ENCODE measurements around the gene MYCN. TPM values are rescaled to one million over a fixed set of nuclear protein-coding genes. Genes with fewer than 3 reads are reported as not detected.
"Not testable (repeated sequence)": the region's sequence is repeated elsewhere in the genome, so short reads cannot be mapped to it uniquely, and the experiment has no call there.

The MYCN gene
- total RNA-seq, 4 donors from 2014 or later = 0.57 to 3.8 (median 1.6) TPM

- H3K36me3 ChIP-seq = no peaks in the 10 kb centered on the region
- no peak for TF ChIP-seq CTCF (IDR thresholded peaks at IDR 0.05)
- H3K27ac ChIP-seq = no peak overlapping the region
- H3K4me3 ChIP-seq = no peak overlapping the region
- DNase-seq (ENCODE audit: low spot score in 2 of 2) = no peak
- H3K27me3 ChIP-seq = peaks cover 3% of the 10 kb centered on the region
- no peaks in the 10 kb centered on the region for H3K9me3 ChIP-seq
- WGBS = 87% methylated on average over 9 of the region's 9 CpGs
- peaks cover 10% of the 10 kb centered on the region for H3K4me1 ChIP-seq
Observed at GRCh38 chr2:15913146-15913545, 27.2 kb upstream of the MYCN start.

- DNase-seq (ENCODE audit: low spot score in 2 of 2) = no peak
- H3K36me3 ChIP-seq = no peaks in the 10 kb centered on the region
- no peak overlapping the region for H3K4me3 ChIP-seq
- H3K27me3 ChIP-seq = peaks cover 13% of the 10 kb centered on the region
- no peak for TF ChIP-seq POLR2AphosphoS5 (IDR thresholded peaks at IDR 0.05)
- no peak for TF ChIP-seq EP300 (IDR thresholded peaks at IDR 0.05)
- no peak for TF ChIP-seq POLR2A (IDR thresholded peaks at IDR 0.05)
- no peak for TF ChIP-seq CTCF (IDR thresholded peaks at IDR 0.05)
- H3K9me3 ChIP-seq = no peaks in the 10 kb centered on the region
- H3K4me1 ChIP-seq = peaks cover 10% of the 10 kb centered on the region
- WGBS = 33% methylated on average over 10 of the region's 10 CpGs
- no peak overlapping the region for H3K27ac ChIP-seq
Observed at GRCh38 chr2:15914596-15915385, 25.6 kb upstream of the MYCN start.

GRCh38 chr2:15915546-15915945 lies 24.8 kb upstream of the MYCN start:
- not testable (repeated sequence) for H3K36me3 ChIP-seq; H3K4me3 ChIP-seq; H3K27ac ChIP-seq; DNase-seq (ENCODE audit: low spot score in 2 of 2); H3K9me3 ChIP-seq
- H3K4me1 ChIP-seq = peaks cover 14% of the 10 kb centered on the region
- 49% methylated on average over 4 of the region's 4 CpGs for WGBS
- H3K27me3 ChIP-seq = peaks cover 14% of the 10 kb centered on the region

- H3K4me3 ChIP-seq = no peak overlapping the region
- H3K27ac ChIP-seq = no peak overlapping the region
- peaks cover 17% of the 10 kb centered on the region for H3K27me3 ChIP-seq
- TF ChIP-seq POLR2AphosphoS5 (IDR thresholded peaks at IDR 0.05) = no peak
- TF ChIP-seq POLR2A (IDR thresholded peaks at IDR 0.05) = no peak
- no peak for TF ChIP-seq CTCF (IDR thresholded peaks at IDR 0.05)
- no peak for TF ChIP-seq EP300 (IDR thresholded peaks at IDR 0.05)
- H3K4me1 ChIP-seq = peaks cover 14% of the 10 kb centered on the region
- 87% methylated on average over 4 of the region's 4 CpGs for WGBS
- H3K36me3 ChIP-seq = no peaks in the 10 kb centered on the region
- H3K9me3 ChIP-seq = no peaks in the 10 kb centered on the region
- no peak for DNase-seq (ENCODE audit: low spot score in 2 of 2)
Observed at GRCh38 chr2:15916336-15916735, 24.0 kb upstream of the MYCN start.

GRCh38 chr2:15918761-15919356 lies 21.5 kb upstream of the MYCN start:
- no peak for DNase-seq (ENCODE audit: low spot score in 2 of 2)
- no peaks in the 10 kb centered on the region for H3K36me3 ChIP-seq
- no peaks in the 10 kb centered on the region for H3K9me3 ChIP-seq
- H3K4me3 ChIP-seq = no peak overlapping the region
- no peak for TF ChIP-seq POLR2A (IDR thresholded peaks at IDR 0.05)
- no peak for TF ChIP-seq EP300 (IDR thresholded peaks at IDR 0.05)
- TF ChIP-seq POLR2AphosphoS5 (IDR thresholded peaks at IDR 0.05) = no peak
- no peak for TF ChIP-seq CTCF (IDR thresholded peaks at IDR 0.05)
- peaks cover 26% of the 10 kb centered on the region for H3K27me3 ChIP-seq
- 74% methylated on average over 9 of the region's 9 CpGs for WGBS
- peaks cover 5% of the 10 kb centered on the region for H3K4me1 ChIP-seq
- no peak overlapping the region for H3K27ac ChIP-seq
